A549 (cell line): Measurements from ENCODE around the gene PELI1.

ENCODE experiments used
- BHLHE40 ChIP-seq: IDR thresholded peaks from 2 replicates; pipeline ENCODE4 v1.6.1; 2012; ENCODE audit warnings: low read depth, low read length, inconsistent platforms
- EP300 ChIP-seq, 2 experiments: fragments of >200 bp; sonication (Bioruptor Twin); formaldehyde crosslinking; IDR thresholded peaks; 2 replicates in 1 of 2; 3 replicates in 1 of 2; pipeline ENCODE4 v1.6.1; 2016 to 2017
- HOXA7 ChIP-seq: fragments of 250-450 bp; sonication (Bioruptor Pico); IDR thresholded peaks from 2 replicates; pipeline ENCODE4 v1.5.0; 2020; ENCODE audit warnings: mild to moderate bottlenecking, moderate library complexity
- JUNB ChIP-seq: fragments of >200 bp; sonication (Bioruptor Twin); formaldehyde crosslinking; IDR thresholded peaks from 2 replicates; pipeline ENCODE4 v1.6.1; 2016
- POLR2A ChIP-seq: IDR thresholded peaks from 2 replicates; pipeline ENCODE4 v1.6.1; 2012; ENCODE audit warnings: mild to moderate bottlenecking, low read length
- RAD21 ChIP-seq, 2 experiments: fragments of >200 bp in 1 of 2; sonication (Bioruptor Twin) in 1 of 2; formaldehyde crosslinking in 1 of 2; IDR thresholded peaks in 1 of 2; conservative IDR thresholded peaks in 1 of 2; 2 replicates in 1 of 2; 3 replicates in 1 of 2; pipeline ENCODE4 v1.6.1; 2012 to 2018; ENCODE audit warnings: inconsistent platforms in 1 of 2
- RNF2 ChIP-seq: fragments of 200-600 bp; sonication (generic); IDR thresholded peaks from 2 replicates; pipeline ENCODE4 v1.6.1; 2016; ENCODE audit warnings: low read depth, mild to moderate bottlenecking, antibody characterized with exemption, moderate library complexity, borderline replicate concordance
- TF ChIP-seq, protein P1 (sequence below): fragments of >200 bp; sonication (Bioruptor Twin); formaldehyde crosslinking; IDR thresholded peaks from 3 replicates; pipeline ENCODE4 v1.5.1; 2016
- TF ChIP-seq, protein P2 (sequence below): IDR thresholded peaks from 2 replicates; pipeline ENCODE4 v1.6.1; 2012
- TF ChIP-seq, protein P3 (sequence below): fragments of 200-600 bp; sonication (generic); IDR thresholded peaks from 2 replicates; pipeline ENCODE4 v1.6.1; 2016; ENCODE audit warnings: antibody characterized with exemption, mild to moderate bottlenecking, moderate library complexity
- TF ChIP-seq, protein P4 (sequence below): IDR thresholded peaks from 2 replicates; pipeline ENCODE4 v1.6.1; 2012; ENCODE audit warnings: low read depth, borderline replicate concordance
- TF ChIP-seq, protein P5 (sequence below): fragments of 450-650 bp; IDR thresholded peaks from 2 replicates; pipeline ENCODE4 v1.6.1; 2014; ENCODE audit warnings: antibody characterized with exemption

DNA sequence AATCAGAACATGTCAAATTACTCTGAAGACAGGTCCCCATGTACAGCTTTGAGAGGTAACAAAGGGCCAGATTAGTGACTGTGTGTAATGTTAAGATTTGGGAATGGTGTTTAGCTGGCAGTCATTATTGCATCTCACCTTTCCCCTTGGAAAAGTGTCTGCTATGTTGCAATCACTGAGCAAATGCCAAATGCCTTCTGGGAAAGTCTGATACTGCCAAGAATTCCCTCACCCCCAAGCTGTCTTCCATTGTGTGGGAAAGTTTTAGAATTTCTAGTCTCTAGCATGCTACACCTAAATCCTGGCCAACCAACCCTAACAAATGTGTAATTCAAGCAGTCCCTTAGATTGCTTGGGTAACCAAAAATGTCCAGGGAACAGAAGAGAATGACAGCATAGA lies 13.6 kb upstream of the PELI1 start:
- TF ChIP-seq, protein P1, sequence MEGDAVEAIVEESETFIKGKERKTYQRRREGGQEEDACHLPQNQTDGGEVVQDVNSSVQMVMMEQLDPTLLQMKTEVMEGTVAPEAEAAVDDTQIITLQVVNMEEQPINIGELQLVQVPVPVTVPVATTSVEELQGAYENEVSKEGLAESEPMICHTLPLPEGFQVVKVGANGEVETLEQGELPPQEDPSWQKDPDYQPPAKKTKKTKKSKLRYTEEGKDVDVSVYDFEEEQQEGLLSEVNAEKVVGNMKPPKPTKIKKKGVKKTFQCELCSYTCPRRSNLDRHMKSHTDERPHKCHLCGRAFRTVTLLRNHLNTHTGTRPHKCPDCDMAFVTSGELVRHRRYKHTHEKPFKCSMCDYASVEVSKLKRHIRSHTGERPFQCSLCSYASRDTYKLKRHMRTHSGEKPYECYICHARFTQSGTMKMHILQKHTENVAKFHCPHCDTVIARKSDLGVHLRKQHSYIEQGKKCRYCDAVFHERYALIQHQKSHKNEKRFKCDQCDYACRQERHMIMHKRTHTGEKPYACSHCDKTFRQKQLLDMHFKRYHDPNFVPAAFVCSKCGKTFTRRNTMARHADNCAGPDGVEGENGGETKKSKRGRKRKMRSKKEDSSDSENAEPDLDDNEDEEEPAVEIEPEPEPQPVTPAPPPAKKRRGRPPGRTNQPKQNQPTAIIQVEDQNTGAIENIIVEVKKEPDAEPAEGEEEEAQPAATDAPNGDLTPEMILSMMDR = no peak
- TF ChIP-seq EP300 (IDR thresholded peaks at IDR 0.05) (no peak), JUNB (no peak), HOXA7 (no peak), POLR2A (no peak), BHLHE40 (no peak), RAD21 (conservative IDR thresholded peaks at IDR 0.05 in 1 of 2, IDR thresholded peaks at IDR 0.05 in 1 of 2) (no peak), RNF2 (no peak)
- TF ChIP-seq, protein P2, sequence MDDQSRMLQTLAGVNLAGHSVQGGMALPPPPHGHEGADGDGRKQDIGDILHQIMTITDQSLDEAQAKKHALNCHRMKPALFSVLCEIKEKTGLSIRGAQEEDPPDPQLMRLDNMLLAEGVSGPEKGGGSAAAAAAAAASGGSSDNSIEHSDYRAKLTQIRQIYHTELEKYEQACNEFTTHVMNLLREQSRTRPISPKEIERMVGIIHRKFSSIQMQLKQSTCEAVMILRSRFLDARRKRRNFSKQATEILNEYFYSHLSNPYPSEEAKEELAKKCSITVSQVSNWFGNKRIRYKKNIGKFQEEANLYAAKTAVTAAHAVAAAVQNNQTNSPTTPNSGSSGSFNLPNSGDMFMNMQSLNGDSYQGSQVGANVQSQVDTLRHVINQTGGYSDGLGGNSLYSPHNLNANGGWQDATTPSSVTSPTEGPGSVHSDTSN = no peak
- TF ChIP-seq, protein P3, sequence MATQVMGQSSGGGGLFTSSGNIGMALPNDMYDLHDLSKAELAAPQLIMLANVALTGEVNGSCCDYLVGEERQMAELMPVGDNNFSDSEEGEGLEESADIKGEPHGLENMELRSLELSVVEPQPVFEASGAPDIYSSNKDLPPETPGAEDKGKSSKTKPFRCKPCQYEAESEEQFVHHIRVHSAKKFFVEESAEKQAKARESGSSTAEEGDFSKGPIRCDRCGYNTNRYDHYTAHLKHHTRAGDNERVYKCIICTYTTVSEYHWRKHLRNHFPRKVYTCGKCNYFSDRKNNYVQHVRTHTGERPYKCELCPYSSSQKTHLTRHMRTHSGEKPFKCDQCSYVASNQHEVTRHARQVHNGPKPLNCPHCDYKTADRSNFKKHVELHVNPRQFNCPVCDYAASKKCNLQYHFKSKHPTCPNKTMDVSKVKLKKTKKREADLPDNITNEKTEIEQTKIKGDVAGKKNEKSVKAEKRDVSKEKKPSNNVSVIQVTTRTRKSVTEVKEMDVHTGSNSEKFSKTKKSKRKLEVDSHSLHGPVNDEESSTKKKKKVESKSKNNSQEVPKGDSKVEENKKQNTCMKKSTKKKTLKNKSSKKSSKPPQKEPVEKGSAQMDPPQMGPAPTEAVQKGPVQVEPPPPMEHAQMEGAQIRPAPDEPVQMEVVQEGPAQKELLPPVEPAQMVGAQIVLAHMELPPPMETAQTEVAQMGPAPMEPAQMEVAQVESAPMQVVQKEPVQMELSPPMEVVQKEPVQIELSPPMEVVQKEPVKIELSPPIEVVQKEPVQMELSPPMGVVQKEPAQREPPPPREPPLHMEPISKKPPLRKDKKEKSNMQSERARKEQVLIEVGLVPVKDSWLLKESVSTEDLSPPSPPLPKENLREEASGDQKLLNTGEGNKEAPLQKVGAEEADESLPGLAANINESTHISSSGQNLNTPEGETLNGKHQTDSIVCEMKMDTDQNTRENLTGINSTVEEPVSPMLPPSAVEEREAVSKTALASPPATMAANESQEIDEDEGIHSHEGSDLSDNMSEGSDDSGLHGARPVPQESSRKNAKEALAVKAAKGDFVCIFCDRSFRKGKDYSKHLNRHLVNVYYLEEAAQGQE = no peak
- TF ChIP-seq, protein P4, sequence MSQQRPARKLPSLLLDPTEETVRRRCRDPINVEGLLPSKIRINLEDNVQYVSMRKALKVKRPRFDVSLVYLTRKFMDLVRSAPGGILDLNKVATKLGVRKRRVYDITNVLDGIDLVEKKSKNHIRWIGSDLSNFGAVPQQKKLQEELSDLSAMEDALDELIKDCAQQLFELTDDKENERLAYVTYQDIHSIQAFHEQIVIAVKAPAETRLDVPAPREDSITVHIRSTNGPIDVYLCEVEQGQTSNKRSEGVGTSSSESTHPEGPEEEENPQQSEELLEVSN = no peak
- TF ChIP-seq, protein P5, sequence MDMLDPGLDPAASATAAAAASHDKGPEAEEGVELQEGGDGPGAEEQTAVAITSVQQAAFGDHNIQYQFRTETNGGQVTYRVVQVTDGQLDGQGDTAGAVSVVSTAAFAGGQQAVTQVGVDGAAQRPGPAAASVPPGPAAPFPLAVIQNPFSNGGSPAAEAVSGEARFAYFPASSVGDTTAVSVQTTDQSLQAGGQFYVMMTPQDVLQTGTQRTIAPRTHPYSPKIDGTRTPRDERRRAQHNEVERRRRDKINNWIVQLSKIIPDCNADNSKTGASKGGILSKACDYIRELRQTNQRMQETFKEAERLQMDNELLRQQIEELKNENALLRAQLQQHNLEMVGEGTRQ = no peak
